CD4-positive, alpha-beta T cell (primary cell): Measurements from ENCODE around the gene ACP4. TPM values are rescaled to one million over a fixed set of nuclear protein-coding genes. Genes with fewer than 3 reads are reported as not detected.

Experiments
- ATAC-seq: fragments of 200-7000 bp; cut with Tn5 transposase; one replicate; pipeline ENCODE4 v1.10.0; 2022; ENCODE audit warnings: mild to moderate bottlenecking; ENCODE audit not compliant: poor library complexity
- CTCF ChIA-PET: fragments of 350-600 bp; sonication (Branson Sonifier 250); formaldehyde crosslinking; loops from one replicate; lab custom pipeline; 2021; ENCODE audit warnings: antibody characterized with exemption, inconsistent platforms; lab: Charles Lee
- POLR2A ChIA-PET: fragments of 350-600 bp; sonication (Branson Sonifier 250); formaldehyde crosslinking; loops from one replicate; lab custom pipeline; 2021; ENCODE audit warnings: antibody characterized with exemption, inconsistent platforms; lab: Charles Lee
- DNase-seq, 14 experiments: peaks; one replicate each; pipeline ENCODE4 v3.0.0-alpha.2; 2013 to 2020; ENCODE audit warnings: mixed read lengths in 2 of 14
- H3K27ac ChIP-seq, 2 donors: one replicate each; pipeline versions ENCODE4 v1.5.1 to v1.7.0; 2013; ENCODE audit warnings: low read length in 2 of 2, low read depth in 1 of 2, mild to moderate bottlenecking in 1 of 2
- H3K27me3 ChIP-seq, 2 experiments: 1 replicate in 1 of 2; 2 replicates in 1 of 2; pipeline versions ENCODE4 v1.6.1 to v1.7.0; 2013; ENCODE audit warnings: low read length in 2 of 2, control low read depth in 1 of 2, mild to moderate bottlenecking in 1 of 2, moderate library complexity in 1 of 2; ENCODE audit not compliant: insufficient read depth in 2 of 2, control insufficient read depth in 1 of 2
- H3K36me3 ChIP-seq: one replicate; pipeline ENCODE4 v1.6.1; 2013; ENCODE audit warnings: low read length, control low read depth; ENCODE audit not compliant: insufficient read depth
- H3K4me1 ChIP-seq: one replicate; pipeline ENCODE4 v1.6.1; 2013; ENCODE audit warnings: low read length, control low read depth; ENCODE audit not compliant: insufficient read depth
- H3K4me3 ChIP-seq: one replicate; pipeline ENCODE4 v1.5.1; 2013; ENCODE audit warnings: mild to moderate bottlenecking, low read length, moderate library complexity
- H3K9me3 ChIP-seq, 2 experiments: 1 replicate in 1 of 2; 2 replicates in 1 of 2; pipeline versions ENCODE4 v1.6.1 to v1.7.0; 2013; ENCODE audit warnings: low read length in 2 of 2, mild to moderate bottlenecking in 2 of 2, control low read depth in 1 of 2, moderate library complexity in 1 of 2; ENCODE audit not compliant: control insufficient read depth in 1 of 2, insufficient read depth in 1 of 2
- H3K27ac Mint-ChIP-seq: one replicate; pipeline ENCODE4 v1.8.0; 2020; ENCODE audit warnings: mixed read lengths
- H3K27me3 Mint-ChIP-seq: one replicate; pipeline ENCODE4 v1.8.0; 2021; ENCODE audit warnings: mixed read lengths
- H3K36me3 Mint-ChIP-seq: one replicate; pipeline ENCODE4 v1.8.0; 2021; ENCODE audit warnings: low read depth, mixed read lengths
- H3K4me1 Mint-ChIP-seq: one replicate; pipeline ENCODE4 v1.8.0; 2021; ENCODE audit warnings: low read depth, mixed read lengths
- H3K4me3 Mint-ChIP-seq: one replicate; pipeline ENCODE4 v1.8.0; 2020; ENCODE audit warnings: mild to moderate bottlenecking, mixed read lengths
- H3K9me3 Mint-ChIP-seq: one replicate; pipeline ENCODE4 v1.8.0; 2020; ENCODE audit warnings: mixed read lengths
- intact Hi-C, 2 experiments: fragments of 100-400 bp; cut with DNase I in 1 of 2; cut with micrococcal nuclease in 1 of 2; formaldehyde crosslinking; loops; one replicate each; pipeline versions ENCODE4 v1.15.1 to v1.9.0; 2023 to 2025; cut with DNase I, micrococcal nuclease
- total RNA-seq, 174 experiments: library from RNA in 2 of 174; stranded (reverse) in 2 of 174; gene quantifications; one replicate each; pipeline ENCODE4 v1.2.3 and lab custom pipeline; 2021 to 2026
- TF ChIP-seq, protein P1 (sequence below): fragments of 200-600 bp; IDR thresholded peaks from one replicate; pipeline ENCODE4 v1.8.0; 2022; ENCODE audit warnings: antibody characterized with exemption, mild to moderate bottlenecking

The ACP4 gene
- total RNA-seq, 2 experiments from 2014 or later = not detected

DNA sequence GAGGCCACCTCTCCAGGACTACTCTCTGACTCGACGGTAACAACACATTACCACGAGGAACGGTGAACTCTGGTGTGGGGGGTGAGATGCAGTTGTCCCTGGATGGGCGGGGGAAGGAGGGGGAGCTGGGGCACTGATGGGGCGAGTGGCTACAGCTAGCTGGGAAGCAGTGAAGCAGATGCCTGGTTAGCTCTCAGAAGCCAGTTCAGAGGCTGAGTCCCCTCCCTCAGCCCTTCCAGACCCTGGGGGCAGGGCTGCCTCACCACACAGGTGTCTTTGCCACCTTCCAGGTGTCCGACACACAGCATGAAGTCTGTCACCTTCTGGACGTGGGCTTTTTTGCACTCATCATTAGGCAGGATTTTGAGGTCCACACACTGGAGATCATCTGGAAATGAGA is 29.4 kb downstream of the ACP4 start:
- ChIA-PET POLR2A (no interaction called here), CTCF (no interaction called here)
- no peak overlapping the region for H3K4me3 ChIP-seq
- H3K4me3 Mint-ChIP-seq = no peak overlapping the region
- peaks cover 91% of the 10 kb centered on the region for H3K27me3 Mint-ChIP-seq
- H3K27ac ChIP-seq = no peak overlapping the region
- no peak for DNase-seq
- H3K4me1 Mint-ChIP-seq = peaks cover 18% of the 10 kb centered on the region
- H3K9me3 ChIP-seq = peaks cover 0 to 26% of the 10 kb centered on the region in 2 experiments
- ATAC-seq = no peak
- H3K27me3 ChIP-seq = peaks cover 43 to 55% of the 10 kb centered on the region in 2 experiments
- peaks cover 24% of the 10 kb centered on the region for H3K4me1 ChIP-seq
- TF ChIP-seq, protein P1, sequence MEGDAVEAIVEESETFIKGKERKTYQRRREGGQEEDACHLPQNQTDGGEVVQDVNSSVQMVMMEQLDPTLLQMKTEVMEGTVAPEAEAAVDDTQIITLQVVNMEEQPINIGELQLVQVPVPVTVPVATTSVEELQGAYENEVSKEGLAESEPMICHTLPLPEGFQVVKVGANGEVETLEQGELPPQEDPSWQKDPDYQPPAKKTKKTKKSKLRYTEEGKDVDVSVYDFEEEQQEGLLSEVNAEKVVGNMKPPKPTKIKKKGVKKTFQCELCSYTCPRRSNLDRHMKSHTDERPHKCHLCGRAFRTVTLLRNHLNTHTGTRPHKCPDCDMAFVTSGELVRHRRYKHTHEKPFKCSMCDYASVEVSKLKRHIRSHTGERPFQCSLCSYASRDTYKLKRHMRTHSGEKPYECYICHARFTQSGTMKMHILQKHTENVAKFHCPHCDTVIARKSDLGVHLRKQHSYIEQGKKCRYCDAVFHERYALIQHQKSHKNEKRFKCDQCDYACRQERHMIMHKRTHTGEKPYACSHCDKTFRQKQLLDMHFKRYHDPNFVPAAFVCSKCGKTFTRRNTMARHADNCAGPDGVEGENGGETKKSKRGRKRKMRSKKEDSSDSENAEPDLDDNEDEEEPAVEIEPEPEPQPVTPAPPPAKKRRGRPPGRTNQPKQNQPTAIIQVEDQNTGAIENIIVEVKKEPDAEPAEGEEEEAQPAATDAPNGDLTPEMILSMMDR = no peak
- H3K9me3 Mint-ChIP-seq = no peaks in the 10 kb centered on the region
- no peak overlapping the region for H3K27ac Mint-ChIP-seq
- H3K36me3 Mint-ChIP-seq = no peaks in the 10 kb centered on the region
- no peaks in the 10 kb centered on the region for H3K36me3 ChIP-seq
- intact Hi-C loops = no loop called here

DNA sequence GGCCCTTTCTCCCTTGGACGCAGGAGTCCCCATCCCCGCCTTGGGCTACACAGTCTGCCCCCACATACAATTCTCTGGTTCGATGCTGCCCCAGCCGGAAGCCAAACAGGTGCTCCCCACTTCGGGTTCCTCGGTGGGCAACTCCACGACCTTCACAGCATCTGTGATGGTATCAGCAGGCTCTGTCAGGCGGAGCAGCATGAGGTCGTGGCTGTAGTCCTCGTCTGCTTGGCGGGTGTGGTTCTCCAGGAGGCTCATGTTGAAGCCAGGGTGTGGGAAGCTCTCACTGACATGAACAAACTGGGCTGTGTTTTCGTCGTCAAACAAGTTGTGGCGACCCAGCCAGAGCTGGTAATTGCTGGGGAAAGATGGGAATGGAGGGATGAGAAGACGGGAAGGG is 29.9 kb downstream of the ACP4 start:
- CTCF ChIA-PET = no interaction called here
- H3K27me3 Mint-ChIP-seq = peaks cover 86% of the 10 kb centered on the region

DNA sequence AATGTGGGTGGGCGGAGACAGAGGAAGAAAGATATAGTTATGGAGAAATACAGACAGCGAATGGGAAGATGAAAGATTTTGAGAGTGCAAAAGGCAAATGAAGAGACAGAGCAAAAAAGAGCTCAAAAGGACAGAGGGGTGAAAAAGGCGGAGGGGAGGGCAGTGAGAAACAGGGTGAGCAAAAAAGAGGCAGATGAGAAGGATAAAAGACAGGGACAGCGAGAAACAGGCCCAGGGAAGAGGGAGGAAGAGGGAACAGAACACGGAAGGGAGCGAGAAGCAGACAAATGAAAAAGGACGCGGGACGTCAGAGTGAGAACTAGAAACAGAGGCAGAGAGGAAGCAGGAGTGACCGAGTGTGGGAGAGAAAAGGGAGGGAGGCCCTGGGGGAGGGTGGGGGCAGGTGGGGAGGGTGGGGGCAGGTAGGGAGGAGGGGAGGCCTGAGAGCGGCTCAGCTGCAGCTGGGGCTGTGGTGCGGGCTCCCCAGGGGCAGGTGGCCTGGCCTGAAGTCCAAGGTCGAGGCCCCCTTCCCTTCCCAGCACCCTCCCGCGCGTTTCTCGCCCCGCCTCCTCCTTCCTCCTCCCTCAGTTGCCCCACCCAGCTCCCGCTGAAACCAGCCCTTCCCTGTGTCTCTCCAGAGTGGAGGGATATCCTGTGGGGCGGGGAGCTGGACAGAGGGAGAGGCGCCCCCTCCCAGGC is 30.5 kb downstream of the ACP4 start:
- H3K4me3 ChIP-seq = no peak overlapping the region
- H3K27me3 Mint-ChIP-seq = peaks cover 80% of the 10 kb centered on the region
- H3K9me3 ChIP-seq = peaks cover 0 to 26% of the 10 kb centered on the region in 2 experiments
- H3K4me1 Mint-ChIP-seq = peaks cover 18% of the 10 kb centered on the region
- TF ChIP-seq, protein P1 = no peak
- DNase-seq (no peak), ATAC-seq (no peak)
- no peaks in the 10 kb centered on the region for H3K36me3 Mint-ChIP-seq
- H3K27ac Mint-ChIP-seq = no peak overlapping the region
- peaks cover 24% of the 10 kb centered on the region for H3K4me1 ChIP-seq
- peaks cover 40 to 55% of the 10 kb centered on the region in 2 experiments for H3K27me3 ChIP-seq
- POLR2A ChIA-PET = no interaction called here
- no peaks in the 10 kb centered on the region for H3K9me3 Mint-ChIP-seq
- H3K4me3 Mint-ChIP-seq = peak overlapping the region; percentile 11
- H3K36me3 ChIP-seq = no peaks in the 10 kb centered on the region
- no peak overlapping the region for H3K27ac ChIP-seq
- intact Hi-C loops = no loop called here
- CTCF ChIA-PET = no interaction called here

More for the DNA sequence above, 29.9 kb downstream of the ACP4 start:
- intact Hi-C loops = no loop called here
- TF ChIP-seq, protein P1 = no peak
- no peak overlapping the region for H3K27ac Mint-ChIP-seq
- no peaks in the 10 kb centered on the region for H3K36me3 ChIP-seq
- no peak overlapping the region for H3K4me3 ChIP-seq
- peaks cover 40 to 55% of the 10 kb centered on the region in 2 experiments for H3K27me3 ChIP-seq
- peaks cover 18% of the 10 kb centered on the region for H3K4me1 Mint-ChIP-seq
- H3K9me3 Mint-ChIP-seq = no peaks in the 10 kb centered on the region
- H3K27ac ChIP-seq = no peak overlapping the region
- H3K9me3 ChIP-seq = peaks cover 0 to 26% of the 10 kb centered on the region in 2 experiments
- no peaks in the 10 kb centered on the region for H3K36me3 Mint-ChIP-seq
- DNase-seq = no peak
- H3K4me1 ChIP-seq = peaks cover 24% of the 10 kb centered on the region
- no peak for ATAC-seq
- H3K4me3 Mint-ChIP-seq = no peak overlapping the region
- POLR2A ChIA-PET = no interaction called here
